ENCODE measurements around the gene APOL6.

DNA sequence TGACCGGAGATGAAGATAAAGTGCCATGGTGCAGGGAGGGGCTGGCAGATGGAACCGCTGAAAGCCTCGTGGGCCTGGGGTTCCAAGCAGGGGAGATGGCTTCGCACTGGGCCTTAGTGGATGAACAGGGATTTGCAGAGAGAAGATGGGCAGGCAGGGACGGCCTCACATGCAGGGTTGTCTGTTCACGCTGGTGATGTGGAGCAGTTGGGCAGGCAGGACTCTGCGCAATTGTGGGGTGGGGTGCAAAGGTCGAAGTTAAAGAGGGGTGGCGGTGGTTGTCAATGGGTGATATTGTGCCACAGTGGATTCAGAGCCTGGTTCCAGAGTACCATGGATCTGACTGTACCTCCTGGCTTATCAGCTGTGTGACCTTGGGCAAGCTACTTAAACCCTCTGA lies 39.0 kb upstream of the APOL6 start:
- TF ChIP-seq CTCF (IDR thresholded peaks at IDR 0.05) (no peak), POLR2A (IDR thresholded peaks at IDR 0.05) (no peak)
